Transverse colon (tissue), 4 donors: ENCODE measurements around the gene AKT3. TPM values are rescaled to one million over a fixed set of nuclear protein-coding genes. Genes with fewer than 3 reads are reported as not detected.

Experiments used
- DNase-seq: peaks from one replicate; pipeline ENCODE4 v3.0.0-alpha.2; 2019
- H3K27ac ChIP-seq, 4 donors: fragments of 200-600 bp; sonication (generic); 2 replicates each; pipeline ENCODE4 v1.5.1; 2016 to 2018; ENCODE audit warnings: inconsistent platforms in 4 of 4
- H3K27me3 ChIP-seq: fragments of 200-600 bp; sonication (generic); 2 replicates; pipeline ENCODE4 v1.5.1; 2017; ENCODE audit warnings: inconsistent platforms
- H3K36me3 ChIP-seq, 4 donors: fragments of 200-600 bp; sonication (generic); 2 replicates each; pipeline ENCODE4 v1.5.1; 2017 to 2019; ENCODE audit warnings: inconsistent platforms in 4 of 4
- H3K4me1 ChIP-seq, 4 donors: fragments of 200-600 bp; sonication (generic); 2 replicates each; pipeline ENCODE4 v1.5.1; 2017 to 2020; ENCODE audit warnings: inconsistent platforms in 4 of 4
- H3K4me3 ChIP-seq, 4 donors: fragments of 200-600 bp; sonication (generic); 1 replicate in 1 of 4; 2 replicates in 3 of 4; pipeline versions ENCODE4 v1.5.1 to v1.6.1; 2017 to 2019; ENCODE audit warnings: inconsistent platforms in 4 of 4
- H3K9me3 ChIP-seq, 2 donors: fragments of 200-600 bp; sonication (generic); 2 replicates each; pipeline ENCODE4 v1.5.1; 2017 to 2019; ENCODE audit warnings: inconsistent platforms in 2 of 2
- CTCF ChIP-seq, 5 experiments: fragments of 200-600 bp in 3 of 5; fragments of 450-650 bp in 2 of 5; sonication (generic) in 3 of 5; IDR thresholded peaks; 1 replicate in 2 of 5; 2 replicates in 3 of 5; pipeline ENCODE4 v1.5.1; 2016 to 2017; ENCODE audit warnings: antibody characterized with exemption in 5 of 5, inconsistent platforms in 3 of 5, mild to moderate bottlenecking in 2 of 5, moderate library complexity in 1 of 5
- EP300 ChIP-seq: sonication (generic); formaldehyde crosslinking; IDR thresholded peaks from one replicate; pipeline ENCODE4 v1.6.1; 2017; ENCODE audit warnings: antibody characterized with exemption, low read depth
- POLR2A ChIP-seq: fragments of 450-650 bp; IDR thresholded peaks from one replicate; pipeline ENCODE4 v1.6.1; 2016; ENCODE audit warnings: antibody characterized with exemption, mild to moderate bottlenecking, moderate library complexity
- POLR2AphosphoS5 ChIP-seq, 3 donors: sonication (generic); formaldehyde crosslinking; IDR thresholded peaks; one replicate each; pipeline ENCODE4 v1.6.1; 2016; ENCODE audit warnings: antibody characterized with exemption in 3 of 3
- WGBS, 2 donors: methylation state at CpG; one replicate each; pipeline ENCODE4 v1.1.5; 2018; ENCODE audit warnings: low coverage in 1 of 2; 5-methylcytosine and 5-hydroxymethylcytosine counted together
- in situ Hi-C, 4 donors: fragments of 200-750 bp; cut with MboI; loops; one replicate each; pipeline versions ENCODE4 v1.15.0 to v1.15.1; 2017; ENCODE audit warnings: low sequenced_read_pairs in 3 of 4, low pct_ligation_motif_present in 1 of 4, low pct_unique_long_range_greater_than_20kb in 1 of 4
- intact Hi-C: fragments of 100-400 bp; cut with DNase I; formaldehyde crosslinking; loops from one replicate; pipeline ENCODE4 v1.15.1; 2023; ENCODE audit warnings: low total_unique reads
- total RNA-seq, 4 donors: library from RNA; depleted of rRNA; stranded (reverse); fragments of >200 nt; gene quantifications; one replicate each; pipeline ENCODE4 v1.1.0, GENCODE V29; 2016

AKT3 gene
- total RNA-seq, 4 donors from 2014 or later = 9.8 to 27.2 (median 19.4) TPM

GRCh38 chr1:243553090-243553489 lies 297.0 kb downstream of the AKT3 start:
- no peaks in the 10 kb centered on the region for H3K27me3 ChIP-seq
- in situ Hi-C loops = no loop called here
- H3K27ac ChIP-seq = no peak overlapping the region
- no peaks in the 10 kb centered on the region for H3K9me3 ChIP-seq
- no peak overlapping the region for H3K4me3 ChIP-seq
- WGBS, 2 donors = 58 to 63% methylated on average over 2 of the region's 2 CpGs
- H3K4me1 ChIP-seq = no peaks in the 10 kb centered on the region
- no peaks in the 10 kb centered on the region for H3K36me3 ChIP-seq
- DNase-seq = no peak
- intact Hi-C loops = no loop called here
- TF ChIP-seq POLR2AphosphoS5 (IDR thresholded peaks at IDR 0.05) = no peak
- TF ChIP-seq CTCF (IDR thresholded peaks at IDR 0.05) = no peak
- TF ChIP-seq POLR2A = no peak
- no peak for TF ChIP-seq EP300

GRCh38 chr1:243550276-243550675 lies 299.8 kb downstream of the AKT3 start:
- no peaks in the 10 kb centered on the region for H3K27me3 ChIP-seq
- no peak for DNase-seq
- in situ Hi-C loops (no loop called here), intact Hi-C loops (no loop called here)
- WGBS, 2 donors = 89 to 93% methylated on average over 4 to 6 of the region's 6 CpGs
- H3K9me3 ChIP-seq = no peaks in the 10 kb centered on the region
- H3K4me3 ChIP-seq = no peak overlapping the region
- TF ChIP-seq POLR2A = no peak
- TF ChIP-seq CTCF (IDR thresholded peaks at IDR 0.05) = no peak
- no peak for TF ChIP-seq POLR2AphosphoS5 (IDR thresholded peaks at IDR 0.05)
- TF ChIP-seq EP300 = no peak
- H3K27ac ChIP-seq = no peak overlapping the region
- no peaks in the 10 kb centered on the region for H3K4me1 ChIP-seq
- no peaks in the 10 kb centered on the region for H3K36me3 ChIP-seq

GRCh38 chr1:243549791-243550190 lies 300.3 kb downstream of the AKT3 start:
- Histone ChIP-seq H3K27me3 (no peaks in the 10 kb centered on the region), H3K4me1 (no peaks in the 10 kb centered on the region), H3K4me3 (no peak overlapping the region), H3K36me3 (no peaks in the 10 kb centered on the region), H3K27ac (no peak overlapping the region), H3K9me3 (no peaks in the 10 kb centered on the region)
- DNase-seq = no peak
- in situ Hi-C loops = no loop called here
- intact Hi-C loops = no loop called here
- TF ChIP-seq CTCF (IDR thresholded peaks at IDR 0.05) (no peak), POLR2A (no peak), POLR2AphosphoS5 (IDR thresholded peaks at IDR 0.05) (no peak), EP300 (no peak)

- no peaks in the 10 kb centered on the region for H3K36me3 ChIP-seq
- intact Hi-C loops = no loop called here
Measured at GRCh38 chr1:243549108-243549507, 300.9 kb downstream of the AKT3 start.

More at GRCh38 chr1:243549108-243549507, 300.9 kb downstream of the AKT3 start:
- in situ Hi-C loops = no loop called here
- Histone ChIP-seq H3K9me3 (no peaks in the 10 kb centered on the region), H3K4me3 (no peak overlapping the region), H3K27me3 (no peaks in the 10 kb centered on the region), H3K4me1 (no peaks in the 10 kb centered on the region), H3K27ac (no peak overlapping the region)
- DNase-seq = no peak
- TF ChIP-seq POLR2AphosphoS5 (IDR thresholded peaks at IDR 0.05) (no peak), POLR2A (no peak), CTCF (IDR thresholded peaks at IDR 0.05) (no peak), EP300 (no peak)
